GM12878 (cell line): ENCODE measurements around the gene XRRA1. TPM values are rescaled to one million over a fixed set of nuclear protein-coding genes. Genes with fewer than 3 reads are reported as not detected.

ENCODE experiments used
- ATF7 ChIP-seq: fragments of 450-650 bp; IDR thresholded peaks from 2 replicates; pipeline ENCODE4 v1.6.1; 2016; ENCODE audit warnings: low read depth, mild to moderate bottlenecking
- CBFB ChIP-seq: IDR thresholded peaks from 2 replicates; pipeline ENCODE4 v1.6.1; 2016; ENCODE audit warnings: antibody characterized with exemption, low read depth
- CHD2 ChIP-seq: IDR thresholded peaks from 2 replicates; pipeline ENCODE4 v1.6.1; 2011; ENCODE audit warnings: low read depth, low read length, improper control_type of control experiment, borderline replicate concordance
- CHD4 ChIP-seq: fragments of 200-600 bp; sonication (generic); IDR thresholded peaks from 2 replicates; pipeline ENCODE4 v1.6.1; 2016; ENCODE audit warnings: mild to moderate bottlenecking
- EP300 ChIP-seq, 2 experiments: fragments of 150-350 bp in 1 of 2; IDR thresholded peaks; 2 replicates each; pipeline ENCODE4 v1.6.1; 2011 to 2012; ENCODE audit warnings: low read depth in 2 of 2, low read length in 2 of 2, borderline replicate concordance in 1 of 2, improper control_type of control experiment in 1 of 2, inconsistent platforms in 1 of 2; ENCODE audit not compliant: control insufficient read depth in 1 of 2
- EZH2 ChIP-seq: IDR thresholded peaks from 2 replicates; pipeline ENCODE4 v1.6.1; 2012; ENCODE audit warnings: low read depth, mild to moderate bottlenecking, control low read depth, inconsistent platforms, low read length, borderline replicate concordance; ENCODE audit not compliant: control insufficient read depth
- FOS ChIP-seq: IDR thresholded peaks from 3 replicates; pipeline ENCODE4 v1.6.1; 2011; ENCODE audit warnings: borderline replicate concordance; ENCODE audit not compliant: insufficient read length; ENCODE audit errors: extremely low read depth
- GATAD2B ChIP-seq: fragments of 450-650 bp; conservative IDR thresholded peaks from 2 replicates; pipeline ENCODE4 v1.6.1; 2017; ENCODE audit warnings: low read depth, mild to moderate bottlenecking, moderate library complexity
- NFXL1 ChIP-seq: fragments of 450-650 bp; IDR thresholded peaks from 2 replicates; pipeline ENCODE4 v1.6.1; 2017; ENCODE audit warnings: antibody characterized with exemption, mild to moderate bottlenecking, borderline replicate concordance
- NFYB ChIP-seq: IDR thresholded peaks from 2 replicates; pipeline ENCODE4 v1.6.1; 2011; ENCODE audit warnings: low read depth, mild to moderate bottlenecking, low read length, improper control_type of control experiment, moderate library complexity; ENCODE audit not compliant: insufficient read depth
- RELA ChIP-seq: fragments of 450-650 bp; IDR thresholded peaks from 2 replicates; pipeline ENCODE4 v1.8.0; 2014; ENCODE audit warnings: borderline replicate concordance; ENCODE audit not compliant: partially characterized antibody
- SIX5 ChIP-seq: IDR thresholded peaks from 2 replicates; pipeline ENCODE4 v1.6.1; 2011; ENCODE audit warnings: mild to moderate bottlenecking, low read depth, low read length, moderate library complexity; ENCODE audit not compliant: severe bottlenecking
- ZNF207 ChIP-seq: fragments of 450-650 bp; IDR thresholded peaks from 2 replicates; pipeline ENCODE4 v1.6.1; 2014; ENCODE audit warnings: antibody characterized with exemption, mild to moderate bottlenecking, borderline replicate concordance
- polyA plus RNA-seq, 11 experiments: library from polyadenylated mRNA; depleted of rRNA in 4 of 11; unstranded in 6 of 11; stranded (reverse) in 5 of 11; fragments of >200 nt; fragmentation: Nextera tagmentation in 4 of 11; fragmentation: Illumina TruSeq in 1 of 11; extraction: Ambion mirVana in 4 of 11; extraction: Trizol in 1 of 11; gene quantifications; 1 replicate in 1 of 11; 2 replicates in 10 of 11; pipeline versions ENCODE4 v1.2.1 to v1.2.3, GENCODE V29; 2011 to 2016; ENCODE audit warnings: inconsistent platforms in 2 of 11, missing spikeins in 2 of 11, low read depth in 1 of 11
- total RNA-seq, 4 experiments: library from RNA; depleted of rRNA in 3 of 4; stranded (reverse); fragments of >200 nt in 3 of 4; fragmentation: Illumina TruSeq in 1 of 4; extraction: Trizol in 1 of 4; gene quantifications; 2 replicates each; pipeline versions ENCODE4 v1.2.1 to v1.2.3, GENCODE V29; 2013 to 2021
- TF ChIP-seq, protein P1 (sequence below): IDR thresholded peaks from 2 replicates; pipeline ENCODE4 v1.6.1; 2012; ENCODE audit warnings: low read depth, low read length, improper control_type of control experiment
- TF ChIP-seq, protein P2 (sequence below): fragments of 450-650 bp; IDR thresholded peaks from 2 replicates; pipeline ENCODE4 v1.6.1; 2017; ENCODE audit warnings: antibody characterized with exemption, mild to moderate bottlenecking, moderate library complexity
- TF ChIP-seq, protein P3 (sequence below): fragments of 450-650 bp; formaldehyde crosslinking; IDR thresholded peaks from 2 replicates; pipeline ENCODE4 v1.5.0; 2022; ENCODE audit warnings: mild to moderate bottlenecking, missing genetic modification characterization
- TF ChIP-seq, protein P4 (sequence below): fragments of 450-650 bp; IDR thresholded peaks from 2 replicates; pipeline ENCODE4 v1.6.1; 2017; ENCODE audit warnings: mild to moderate bottlenecking, low read depth, inconsistent platforms; ENCODE audit not compliant: poor library complexity, severe bottlenecking

Gene XRRA1
- total and polyA plus RNA-seq, 10 of the 15 experiments (the other 5 are each of a cell fraction or from before 2014, with no cell fraction given), result 2.5 to 8.8 (median 4.6) TPM

DNA sequence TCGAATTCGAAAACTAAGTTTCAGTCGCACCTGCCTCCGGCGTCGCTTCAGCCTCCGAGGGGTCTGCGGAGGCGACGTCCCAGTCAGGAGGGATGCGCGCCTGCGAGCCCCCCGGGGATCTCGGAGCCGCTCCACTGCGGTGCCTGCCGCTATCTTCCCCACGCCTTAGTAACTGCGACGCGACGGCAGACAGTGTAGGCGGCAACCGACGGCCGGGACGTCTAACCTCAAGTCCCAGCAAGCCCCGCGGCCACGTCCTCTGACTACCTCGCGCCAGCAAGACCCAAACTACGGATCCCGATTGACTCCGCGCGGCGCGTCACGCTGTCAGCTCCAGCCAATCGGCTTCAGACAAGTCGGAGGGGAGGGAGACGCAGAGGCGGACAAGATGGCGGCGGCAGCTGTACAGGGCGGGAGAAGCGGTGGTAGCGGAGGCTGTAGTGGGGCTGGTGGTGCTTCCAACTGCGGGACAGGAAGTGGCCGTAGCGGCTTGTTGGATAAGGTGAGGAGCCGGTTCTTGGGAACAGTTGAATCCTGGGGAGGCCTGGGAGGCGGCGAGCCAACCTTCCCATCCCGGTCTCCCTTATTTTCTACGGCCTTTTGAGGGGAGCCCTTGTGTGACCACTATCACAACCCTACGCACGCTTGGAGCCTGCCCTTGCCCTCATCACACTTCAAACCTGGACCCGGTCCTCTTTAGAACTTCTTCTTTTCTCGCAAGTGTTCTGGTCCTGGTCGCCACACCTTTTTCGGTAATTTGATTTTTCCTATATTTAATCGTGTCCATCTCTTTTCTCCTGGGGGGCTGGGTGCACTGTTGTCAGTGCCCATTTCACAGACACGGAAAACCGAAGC, at the start of gene XRRA1, which contains the start of gene SPCS2 (continued):
- TF ChIP-seq RELA (peak; percentile 52), CBFB (peak; percentile 62; the same call in 1 of the 2 replicates), FOS (no peak), NFXL1 (no peak), GATAD2B (peak; percentile 42; the same call in 1 of the 2 replicates), CHD2 (peak; percentile 66; the same call in 1 of the 2 replicates), SIX5 (peak; percentile 80), EP300 (IDR thresholded peaks at IDR 0.05; ENCODE audit: borderline replicate concordance in 1 of 2, control insufficient read depth in 1 of 2, low read depth in 2 of 2, low read length in 2 of 2) (peak in 1 of 2 experiments; percentile 25; a peak in 1 of 4 replicates), ZNF207 (peak; percentile 67; the same call in 1 of the 2 replicates), NFYB (peak; percentile 58; the same call in 1 of the 2 replicates), ATF7 (0 out of 2 replicates have a peak, but pooled peaks have one; percentile 10), CHD4 (no peak), EZH2 (no peak)
- TF ChIP-seq, protein P1, sequence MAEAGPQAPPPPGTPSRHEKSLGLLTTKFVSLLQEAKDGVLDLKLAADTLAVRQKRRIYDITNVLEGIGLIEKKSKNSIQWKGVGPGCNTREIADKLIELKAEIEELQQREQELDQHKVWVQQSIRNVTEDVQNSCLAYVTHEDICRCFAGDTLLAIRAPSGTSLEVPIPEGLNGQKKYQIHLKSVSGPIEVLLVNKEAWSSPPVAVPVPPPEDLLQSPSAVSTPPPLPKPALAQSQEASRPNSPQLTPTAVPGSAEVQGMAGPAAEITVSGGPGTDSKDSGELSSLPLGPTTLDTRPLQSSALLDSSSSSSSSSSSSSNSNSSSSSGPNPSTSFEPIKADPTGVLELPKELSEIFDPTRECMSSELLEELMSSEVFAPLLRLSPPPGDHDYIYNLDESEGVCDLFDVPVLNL, result peak; percentile 56; the same call in 1 of the 2 replicates
- TF ChIP-seq, protein P2, sequence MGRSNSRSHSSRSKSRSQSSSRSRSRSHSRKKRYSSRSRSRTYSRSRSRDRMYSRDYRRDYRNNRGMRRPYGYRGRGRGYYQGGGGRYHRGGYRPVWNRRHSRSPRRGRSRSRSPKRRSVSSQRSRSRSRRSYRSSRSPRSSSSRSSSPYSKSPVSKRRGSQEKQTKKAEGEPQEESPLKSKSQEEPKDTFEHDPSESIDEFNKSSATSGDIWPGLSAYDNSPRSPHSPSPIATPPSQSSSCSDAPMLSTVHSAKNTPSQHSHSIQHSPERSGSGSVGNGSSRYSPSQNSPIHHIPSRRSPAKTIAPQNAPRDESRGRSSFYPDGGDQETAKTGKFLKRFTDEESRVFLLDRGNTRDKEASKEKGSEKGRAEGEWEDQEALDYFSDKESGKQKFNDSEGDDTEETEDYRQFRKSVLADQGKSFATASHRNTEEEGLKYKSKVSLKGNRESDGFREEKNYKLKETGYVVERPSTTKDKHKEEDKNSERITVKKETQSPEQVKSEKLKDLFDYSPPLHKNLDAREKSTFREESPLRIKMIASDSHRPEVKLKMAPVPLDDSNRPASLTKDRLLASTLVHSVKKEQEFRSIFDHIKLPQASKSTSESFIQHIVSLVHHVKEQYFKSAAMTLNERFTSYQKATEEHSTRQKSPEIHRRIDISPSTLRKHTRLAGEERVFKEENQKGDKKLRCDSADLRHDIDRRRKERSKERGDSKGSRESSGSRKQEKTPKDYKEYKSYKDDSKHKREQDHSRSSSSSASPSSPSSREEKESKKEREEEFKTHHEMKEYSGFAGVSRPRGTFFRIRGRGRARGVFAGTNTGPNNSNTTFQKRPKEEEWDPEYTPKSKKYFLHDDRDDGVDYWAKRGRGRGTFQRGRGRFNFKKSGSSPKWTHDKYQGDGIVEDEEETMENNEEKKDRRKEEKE, result no peak
- TF ChIP-seq, protein P3, sequence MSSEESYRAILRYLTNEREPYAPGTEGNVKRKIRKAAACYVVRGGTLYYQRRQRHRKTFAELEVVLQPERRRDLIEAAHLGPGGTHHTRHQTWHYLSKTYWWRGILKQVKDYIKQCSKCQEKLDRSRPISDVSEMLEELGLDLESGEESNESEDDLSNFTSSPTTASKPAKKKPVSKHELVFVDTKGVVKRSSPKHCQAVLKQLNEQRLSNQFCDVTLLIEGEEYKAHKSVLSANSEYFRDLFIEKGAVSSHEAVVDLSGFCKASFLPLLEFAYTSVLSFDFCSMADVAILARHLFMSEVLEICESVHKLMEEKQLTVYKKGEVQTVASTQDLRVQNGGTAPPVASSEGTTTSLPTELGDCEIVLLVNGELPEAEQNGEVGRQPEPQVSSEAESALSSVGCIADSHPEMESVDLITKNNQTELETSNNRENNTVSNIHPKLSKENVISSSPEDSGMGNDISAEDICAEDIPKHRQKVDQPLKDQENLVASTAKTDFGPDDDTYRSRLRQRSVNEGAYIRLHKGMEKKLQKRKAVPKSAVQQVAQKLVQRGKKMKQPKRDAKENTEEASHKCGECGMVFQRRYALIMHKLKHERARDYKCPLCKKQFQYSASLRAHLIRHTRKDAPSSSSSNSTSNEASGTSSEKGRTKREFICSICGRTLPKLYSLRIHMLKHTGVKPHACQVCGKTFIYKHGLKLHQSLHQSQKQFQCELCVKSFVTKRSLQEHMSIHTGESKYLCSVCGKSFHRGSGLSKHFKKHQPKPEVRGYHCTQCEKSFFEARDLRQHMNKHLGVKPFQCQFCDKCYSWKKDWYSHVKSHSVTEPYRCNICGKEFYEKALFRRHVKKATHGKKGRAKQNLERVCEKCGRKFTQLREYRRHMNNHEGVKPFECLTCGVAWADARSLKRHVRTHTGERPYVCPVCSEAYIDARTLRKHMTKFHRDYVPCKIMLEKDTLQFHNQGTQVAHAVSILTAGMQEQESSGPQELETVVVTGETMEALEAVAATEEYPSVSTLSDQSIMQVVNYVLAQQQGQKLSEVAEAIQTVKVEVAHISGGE (CRISPR knock-in tag), result no peak
- TF ChIP-seq, protein P4, sequence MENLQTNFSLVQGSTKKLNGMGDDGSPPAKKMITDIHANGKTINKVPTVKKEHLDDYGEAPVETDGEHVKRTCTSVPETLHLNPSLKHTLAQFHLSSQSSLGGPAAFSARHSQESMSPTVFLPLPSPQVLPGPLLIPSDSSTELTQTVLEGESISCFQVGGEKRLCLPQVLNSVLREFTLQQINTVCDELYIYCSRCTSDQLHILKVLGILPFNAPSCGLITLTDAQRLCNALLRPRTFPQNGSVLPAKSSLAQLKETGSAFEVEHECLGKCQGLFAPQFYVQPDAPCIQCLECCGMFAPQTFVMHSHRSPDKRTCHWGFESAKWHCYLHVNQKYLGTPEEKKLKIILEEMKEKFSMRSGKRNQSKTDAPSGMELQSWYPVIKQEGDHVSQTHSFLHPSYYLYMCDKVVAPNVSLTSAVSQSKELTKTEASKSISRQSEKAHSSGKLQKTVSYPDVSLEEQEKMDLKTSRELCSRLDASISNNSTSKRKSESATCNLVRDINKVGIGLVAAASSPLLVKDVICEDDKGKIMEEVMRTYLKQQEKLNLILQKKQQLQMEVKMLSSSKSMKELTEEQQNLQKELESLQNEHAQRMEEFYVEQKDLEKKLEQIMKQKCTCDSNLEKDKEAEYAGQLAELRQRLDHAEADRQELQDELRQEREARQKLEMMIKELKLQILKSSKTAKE, result peak; percentile 43
